ENCODE data around the gene ARHGEF17. TPM values are rescaled to one million over a fixed set of nuclear protein-coding genes. Genes with fewer than 3 reads are reported as not detected.
A peak's percentile ranks its signal among the peaks of the same experiment; 100 is the strongest.

ARHGEF17 gene
- total RNA-seq, 1 experiment from 2014 or later: 77.9 TPM

- Mint-ChIP-seq H3K9me3 (ENCODE audit: unreplicated experiment) (no peaks in the 10 kb centered on the region), H3K36me3 (ENCODE audit: insufficient read depth, unreplicated experiment) (peaks cover 48% of the 10 kb centered on the region), H3K27ac (ENCODE audit: unreplicated experiment) (peak overlapping the region; percentile 19), H3K27me3 (ENCODE audit: insufficient read depth, unreplicated experiment) (no peaks in the 10 kb centered on the region), H3K4me1 (ENCODE audit: low read depth, unreplicated experiment) (peaks cover 36% of the 10 kb centered on the region), H3K4me3 (ENCODE audit: unreplicated experiment) (no peak overlapping the region)
- intact Hi-C loops (cut with micrococcal nuclease; ENCODE audit: unreplicated experiment): loop anchor here (1.0 kb wide), 2 partner anchors 28 to 40 kb away; no protein-coding TSS in a partner anchor
- POLR2A ChIA-PET: interaction anchor here (0.6 to 2.1 kb wide), 5 partner anchors 12 to 28 kb away, joined by 3 to 18 read pairs (median 12); no protein-coding TSS in a partner anchor
- DNase-seq: peak; percentile 91 to 96
- Histone ChIP-seq H3K4me3 (ENCODE audit: low read depth, low read length) (no peak overlapping the region), H3K4me1 (peaks cover 52% of the 10 kb centered on the region), H3K9me3 (no peaks in the 10 kb centered on the region), H3K36me3 (ENCODE audit: control insufficient read depth, insufficient read depth, low read length) (peaks cover 4% of the 10 kb centered on the region), H3K27me3 (replicated peaks; ENCODE audit: control insufficient read depth, insufficient read depth, low read length) (no peaks in the 10 kb centered on the region)
- TF ChIP-seq, protein P1, sequence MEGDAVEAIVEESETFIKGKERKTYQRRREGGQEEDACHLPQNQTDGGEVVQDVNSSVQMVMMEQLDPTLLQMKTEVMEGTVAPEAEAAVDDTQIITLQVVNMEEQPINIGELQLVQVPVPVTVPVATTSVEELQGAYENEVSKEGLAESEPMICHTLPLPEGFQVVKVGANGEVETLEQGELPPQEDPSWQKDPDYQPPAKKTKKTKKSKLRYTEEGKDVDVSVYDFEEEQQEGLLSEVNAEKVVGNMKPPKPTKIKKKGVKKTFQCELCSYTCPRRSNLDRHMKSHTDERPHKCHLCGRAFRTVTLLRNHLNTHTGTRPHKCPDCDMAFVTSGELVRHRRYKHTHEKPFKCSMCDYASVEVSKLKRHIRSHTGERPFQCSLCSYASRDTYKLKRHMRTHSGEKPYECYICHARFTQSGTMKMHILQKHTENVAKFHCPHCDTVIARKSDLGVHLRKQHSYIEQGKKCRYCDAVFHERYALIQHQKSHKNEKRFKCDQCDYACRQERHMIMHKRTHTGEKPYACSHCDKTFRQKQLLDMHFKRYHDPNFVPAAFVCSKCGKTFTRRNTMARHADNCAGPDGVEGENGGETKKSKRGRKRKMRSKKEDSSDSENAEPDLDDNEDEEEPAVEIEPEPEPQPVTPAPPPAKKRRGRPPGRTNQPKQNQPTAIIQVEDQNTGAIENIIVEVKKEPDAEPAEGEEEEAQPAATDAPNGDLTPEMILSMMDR (IDR thresholded peaks at IDR 0.05; ENCODE audit: insufficient read depth in 1 of 2, low read depth in 1 of 2, low read length in 1 of 2, severe bottlenecking in 1 of 2, unreplicated experiment in 1 of 2): peak; percentile 100
- no TSS peak for BruUV-seq (replicated peaks)
- CTCF ChIA-PET: interaction anchor here (0.6 to 7.0 kb wide), 40 partner anchors 8 to 684 kb away, joined by 3 to 285 read pairs (median 4); partner anchors contain the start of gene ARHGEF17
Measured at GRCh38 chr11:73335204-73335923, 27.3 kb downstream of the ARHGEF17 start.

- ChIA-PET POLR2A (no interaction called here), CTCF (interaction anchor here (0.7 to 7.0 kb wide), 5 partner anchors 12 to 722 kb away, joined by 3 to 285 read pairs (median 4); partner anchors contain the start of gene ARHGEF17)
- H3K27me3 Mint-ChIP-seq (ENCODE audit: insufficient read depth, unreplicated experiment): no peaks in the 10 kb centered on the region
Measured at GRCh38 chr11:73337846-73338245, 29.8 kb downstream of the ARHGEF17 start.

GRCh38 chr11:73338279-73338678 is 30.2 kb downstream of the ARHGEF17 start:
- peaks cover 12% of the 10 kb centered on the region for H3K4me1 Mint-ChIP-seq (ENCODE audit: low read depth, unreplicated experiment)
- TF ChIP-seq, protein P1 (IDR thresholded peaks at IDR 0.05; ENCODE audit: insufficient read depth in 1 of 2, low read depth in 1 of 2, low read length in 1 of 2, severe bottlenecking in 1 of 2, unreplicated experiment in 1 of 2): no peak
- BruUV-seq (replicated peaks): no TSS peak
- Histone ChIP-seq H3K4me1 (peaks cover 25% of the 10 kb centered on the region), H3K27me3 (replicated peaks; ENCODE audit: control insufficient read depth, insufficient read depth, low read length) (no peaks in the 10 kb centered on the region), H3K4me3 (ENCODE audit: low read depth, low read length) (no peak overlapping the region), H3K9me3 (no peaks in the 10 kb centered on the region), H3K36me3 (ENCODE audit: control insufficient read depth, insufficient read depth, low read length) (peaks cover 5% of the 10 kb centered on the region)
- POLR2A ChIA-PET: no interaction called here
- CTCF ChIA-PET: interaction anchor here (3.9 to 7.0 kb wide), 2 partner anchors 12 to 31 kb away, joined by 52 to 285 read pairs; partner anchors contain the start of gene ARHGEF17
- DNase-seq: no peak
- no peaks in the 10 kb centered on the region for H3K27me3 Mint-ChIP-seq (ENCODE audit: insufficient read depth, unreplicated experiment)
- no peak overlapping the region for H3K27ac Mint-ChIP-seq (ENCODE audit: unreplicated experiment)
- no peak overlapping the region for H3K4me3 Mint-ChIP-seq (ENCODE audit: unreplicated experiment)
- H3K36me3 Mint-ChIP-seq (ENCODE audit: insufficient read depth, unreplicated experiment): peaks cover 41% of the 10 kb centered on the region
- intact Hi-C loops (cut with micrococcal nuclease; ENCODE audit: unreplicated experiment): no loop called here
- H3K9me3 Mint-ChIP-seq (ENCODE audit: unreplicated experiment): no peaks in the 10 kb centered on the region

More at GRCh38 chr11:73337846-73338245, 29.8 kb downstream of the ARHGEF17 start:
- no peaks in the 10 kb centered on the region for H3K9me3 ChIP-seq
- peaks cover 41% of the 10 kb centered on the region for H3K36me3 Mint-ChIP-seq (ENCODE audit: insufficient read depth, unreplicated experiment)
- intact Hi-C loops (cut with micrococcal nuclease; ENCODE audit: unreplicated experiment): no loop called here
- BruUV-seq (replicated peaks): no TSS peak
- H3K4me1 Mint-ChIP-seq (ENCODE audit: low read depth, unreplicated experiment): peaks cover 13% of the 10 kb centered on the region
- peaks cover 29% of the 10 kb centered on the region for H3K4me1 ChIP-seq
- DNase-seq: no peak
- H3K9me3 Mint-ChIP-seq (ENCODE audit: unreplicated experiment): no peaks in the 10 kb centered on the region
- no peak overlapping the region for H3K4me3 ChIP-seq (ENCODE audit: low read depth, low read length)
- H3K4me3 Mint-ChIP-seq (ENCODE audit: unreplicated experiment): no peak overlapping the region
- H3K36me3 ChIP-seq (ENCODE audit: control insufficient read depth, insufficient read depth, low read length): peaks cover 5% of the 10 kb centered on the region
- TF ChIP-seq, protein P1 (IDR thresholded peaks at IDR 0.05; ENCODE audit: insufficient read depth in 1 of 2, low read depth in 1 of 2, low read length in 1 of 2, severe bottlenecking in 1 of 2, unreplicated experiment in 1 of 2): no peak
- H3K27ac Mint-ChIP-seq (ENCODE audit: unreplicated experiment): no peak overlapping the region
- no peaks in the 10 kb centered on the region for H3K27me3 ChIP-seq (replicated peaks; ENCODE audit: control insufficient read depth, insufficient read depth, low read length)

Measured in Caco-2 (cell line).